SK-N-SH (cell line): ENCODE results near the gene WDR6. TPM values are rescaled to one million over a fixed set of nuclear protein-coding genes. Genes with fewer than 3 reads are reported as not detected.

Experiments used
- CTCF ChIA-PET: fragments of 300-600, 350-600 bp; formaldehyde crosslinking; extraction: SDS; loops from one replicate; lab custom pipeline; 2021; lab: Yijun Ruan, JAX
- POLR2A ChIA-PET: fragments of 350-600 bp; sonication (Branson Sonifier 250); formaldehyde crosslinking; extraction: SDS; loops from one replicate; lab custom pipeline; 2020; ENCODE audit warnings: antibody characterized with exemption, inconsistent platforms; lab: Yijun Ruan, JAX
- DNase-seq: peaks from one replicate; pipeline ENCODE4 v3.0.0; 2012
- H2AFZ ChIP-seq: fragments of 200-600 bp; sonication (generic); 2 replicates; pipeline ENCODE4 v1.8.1; 2016; ENCODE audit warnings: antibody characterized with exemption, mild to moderate bottlenecking, low read depth
- H3F3A ChIP-seq: fragments of 200-600 bp; sonication (generic); replicated peaks from 2 replicates; pipeline ENCODE3; 2016; ENCODE audit warnings: antibody characterized with exemption, mild to moderate bottlenecking; ENCODE audit not compliant: insufficient read depth
- H3K27ac ChIP-seq, 2 experiments: fragments of 200-500 bp in 1 of 2; fragments of 200-600 bp in 1 of 2; sonication (Bioruptor generic) in 1 of 2; sonication (generic), shearing (Covaris generic) in 1 of 2; 2 replicates each; pipeline versions ENCODE4 v1.5.1 to v1.6.1; 2014 to 2016; ENCODE audit warnings: low read depth in 2 of 2, inconsistent platforms in 1 of 2, low read length in 1 of 2, mild to moderate bottlenecking in 1 of 2, mixed read lengths in 1 of 2
- H3K27me3 ChIP-seq: fragments of 200-600 bp; sonication (generic), shearing (Covaris generic); 2 replicates; pipeline ENCODE4 v1.6.1; 2016; ENCODE audit warnings: mixed run types; ENCODE audit not compliant: insufficient read depth
- H3K36me3 ChIP-seq, 2 experiments: fragments of 200-500 bp in 1 of 2; fragments of 200-600 bp in 1 of 2; sonication (Bioruptor generic) in 1 of 2; sonication (generic) in 1 of 2; replicated peaks in 1 of 2; 2 replicates each; pipeline versions ENCODE3 to v1.5.1; 2014 to 2016; ENCODE audit warnings: low read length in 1 of 2, mild to moderate bottlenecking in 1 of 2; ENCODE audit not compliant: insufficient read depth in 2 of 2, control insufficient read depth in 1 of 2
- H3K4me1 ChIP-seq, 2 experiments: fragments of 200-500 bp in 1 of 2; fragments of 200-600 bp in 1 of 2; sonication (Bioruptor generic) in 1 of 2; sonication (generic), shearing (Covaris generic) in 1 of 2; 2 replicates each; pipeline versions ENCODE4 v1.5.1 to v1.6.1; 2014 to 2016; ENCODE audit warnings: low read depth in 1 of 2, low read length in 1 of 2, mixed run types in 1 of 2; ENCODE audit not compliant: insufficient read depth in 2 of 2, control insufficient read depth in 1 of 2
- H3K4me2 ChIP-seq: fragments of 200-600 bp; sonication (generic), shearing (Covaris generic); 2 replicates; pipeline ENCODE4 v1.6.1; 2017; ENCODE audit warnings: mixed run types
- H3K4me3 ChIP-seq, 2 experiments: fragments of 200-500 bp in 1 of 2; fragments of 200-600 bp in 1 of 2; sonication (Bioruptor generic) in 1 of 2; sonication (generic), shearing (Covaris generic) in 1 of 2; 2 replicates each; pipeline versions ENCODE4 v1.5.1 to v1.8.1; 2014 to 2016; ENCODE audit warnings: low read depth in 2 of 2, inconsistent platforms in 1 of 2, low read length in 1 of 2, mild to moderate bottlenecking in 1 of 2, mixed read lengths in 1 of 2, moderate library complexity in 1 of 2
- H3K79me2 ChIP-seq: fragments of 200-600 bp; sonication (generic); 2 replicates; pipeline ENCODE4 v1.8.1; 2017; ENCODE audit warnings: mild to moderate bottlenecking; ENCODE audit not compliant: insufficient read depth
- H3K9ac ChIP-seq: fragments of 200-600 bp; sonication (generic); 2 replicates; pipeline ENCODE4 v1.6.1; 2017; ENCODE audit warnings: mixed run types
- H3K9me2 ChIP-seq: fragments of 200-600 bp; sonication (generic); 2 replicates; pipeline ENCODE4 v1.6.1; 2017; ENCODE audit warnings: mixed run types
- H3K9me3 ChIP-seq: fragments of 200-600 bp; sonication (generic); 2 replicates; pipeline ENCODE4 v1.6.1; 2017; ENCODE audit warnings: mixed run types, mild to moderate bottlenecking, moderate library complexity
- H4K20me1 ChIP-seq: fragments of 200-600 bp; sonication (generic); 2 replicates; pipeline ENCODE4 v1.6.1; 2017; ENCODE audit warnings: mild to moderate bottlenecking, mixed run types; ENCODE audit not compliant: insufficient read depth
- CHD2 ChIP-seq: fragments of 150-350 bp; IDR thresholded peaks from 2 replicates; pipeline ENCODE4 v1.6.1; 2018; ENCODE audit warnings: low read length; ENCODE audit not compliant: partially characterized antibody
- ELF1 ChIP-seq: IDR thresholded peaks from 2 replicates; pipeline ENCODE4 v1.4.0; 2012
- EZH2phosphoT487 ChIP-seq: fragments of 200-600 bp; sonication (generic); IDR thresholded peaks from 2 replicates; pipeline ENCODE4 v1.6.1; 2017; ENCODE audit warnings: low read depth, mixed run types, mild to moderate bottlenecking, antibody characterized with exemption, moderate library complexity, borderline replicate concordance
- FOSL2 ChIP-seq: IDR thresholded peaks from 2 replicates; pipeline ENCODE4 v1.4.0; 2012; ENCODE audit warnings: low read depth, mild to moderate bottlenecking, moderate library complexity, borderline replicate concordance
- GABPA ChIP-seq: IDR thresholded peaks from 2 replicates; pipeline ENCODE4 v1.4.0; 2012; ENCODE audit warnings: low read depth, mild to moderate bottlenecking
- GATA2 ChIP-seq: sonication (generic); formaldehyde crosslinking; IDR thresholded peaks from 2 replicates; pipeline ENCODE4 v1.5.0; 2020; ENCODE audit warnings: mild to moderate bottlenecking, missing genetic modification reagents
- IRF3 ChIP-seq: fragments of 150-350 bp; IDR thresholded peaks from 2 replicates; pipeline ENCODE4 v1.6.1; 2016; ENCODE audit warnings: mild to moderate bottlenecking, low read depth, low read length
- MAX ChIP-seq: IDR thresholded peaks from 2 replicates; pipeline ENCODE4 v1.4.0; 2012; ENCODE audit warnings: low read depth
- NFIC ChIP-seq: IDR thresholded peaks from 2 replicates; pipeline ENCODE4 v1.4.0; 2012; ENCODE audit warnings: borderline replicate concordance
- RAD21 ChIP-seq: IDR thresholded peaks from 2 replicates; pipeline ENCODE4 v1.6.1; 2012; ENCODE audit warnings: mild to moderate bottlenecking, low read length
- RCOR1 ChIP-seq: fragments of 150-350 bp; IDR thresholded peaks from 2 replicates; pipeline ENCODE4 v1.6.1; 2017; ENCODE audit warnings: antibody characterized with exemption, low read length
- RFX5 ChIP-seq: IDR thresholded peaks from 2 replicates; pipeline ENCODE4 v1.6.1; 2012; ENCODE audit warnings: mild to moderate bottlenecking, improper control_type of control experiment, low read length
- SIN3A ChIP-seq: IDR thresholded peaks from 2 replicates; pipeline ENCODE4 v1.6.1; 2012; ENCODE audit warnings: low read depth, mild to moderate bottlenecking, low read length, moderate library complexity, borderline replicate concordance
- ZBTB33 ChIP-seq: IDR thresholded peaks from 2 replicates; pipeline ENCODE4 v1.4.0; 2012; ENCODE audit warnings: low read depth, borderline replicate concordance
- WGBS: methylation state at CpG from one replicate; pipeline ENCODE4 v1.1.6; 2017; ENCODE audit warnings: low lambda C conversion rate; 5-methylcytosine and 5-hydroxymethylcytosine counted together
- polyA plus RNA-seq, 3 experiments: library from polyadenylated mRNA; depleted of rRNA; stranded (reverse); fragments of >200 nt; gene quantifications; 2 replicates each; pipeline ENCODE4 v1.2.3, GENCODE V29; 2012
- TF ChIP-seq, protein P1 (sequence below): fragments of 200-600 bp; sonication (generic); IDR thresholded peaks from 2 replicates; pipeline ENCODE4 v1.6.1; 2017; ENCODE audit warnings: antibody characterized with exemption, mild to moderate bottlenecking, moderate library complexity

WDR6 gene
- polyA plus RNA-seq, 1 of the 3 experiments (the other 2 are of a cell fraction) = 230 TPM

DNA sequence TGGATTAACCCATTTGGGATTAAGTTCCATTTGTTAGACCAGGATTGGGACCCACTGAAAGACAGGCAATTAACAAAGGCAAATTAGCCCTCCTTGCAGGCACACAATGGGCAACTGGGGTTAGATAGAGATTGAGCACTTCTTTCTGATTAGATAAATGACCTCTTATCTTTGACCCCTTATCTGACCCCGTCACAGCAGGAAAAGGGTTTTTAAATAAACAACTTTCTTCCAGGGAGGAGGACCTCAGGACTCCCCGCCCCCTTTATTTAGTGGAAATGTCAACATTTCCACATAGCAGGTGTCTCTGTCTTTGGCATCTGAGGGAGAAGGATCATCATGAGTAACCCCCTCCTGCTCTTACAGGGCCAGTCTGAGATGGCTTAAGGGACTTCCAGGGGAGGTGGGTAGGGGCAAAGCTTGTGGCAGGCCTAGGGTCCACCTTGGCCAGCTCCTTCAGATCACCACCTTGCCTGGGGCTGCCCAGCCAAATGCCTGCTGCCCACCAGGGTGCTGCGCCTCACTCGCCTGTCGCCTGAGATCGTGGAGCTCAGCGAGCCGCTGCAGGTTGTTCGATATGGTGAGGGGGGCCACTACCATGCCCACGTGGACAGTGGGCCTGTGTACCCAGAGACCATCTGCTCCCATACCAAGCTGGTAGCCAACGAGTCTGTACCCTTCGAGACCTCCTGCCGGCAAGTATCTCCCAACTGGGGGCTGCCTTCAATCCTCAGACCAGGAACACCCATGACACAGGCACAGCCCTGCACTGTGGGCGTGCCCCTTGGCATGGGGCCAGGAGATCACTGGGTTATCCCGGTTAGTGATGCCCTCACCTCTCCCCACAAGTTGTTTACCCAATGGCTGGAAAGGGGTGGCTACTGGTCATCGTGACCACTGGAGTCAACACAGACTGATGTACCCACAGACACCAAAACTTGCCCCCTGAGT is 2.6 kb upstream of the WDR6 start:
- H3K9me2 ChIP-seq = no peaks in the 10 kb centered on the region
- DNase-seq = no peak
- no peak overlapping the region for H3K4me2 ChIP-seq
- H3K36me3 ChIP-seq = peaks cover 0 to 3% of the 10 kb centered on the region in 2 experiments
- WGBS = 87% methylated on average over 12 of the region's 16 CpGs
- no peak overlapping the region for H3K9ac ChIP-seq
- peaks cover 3% of the 10 kb centered on the region for H3F3A ChIP-seq
- peaks cover 0 to 24% of the 10 kb centered on the region in 2 experiments; a peak in 2 of 4 replicates for H3K4me1 ChIP-seq
- H3K27ac ChIP-seq = no peak overlapping the region
- no peak for TF ChIP-seq IRF3
- TF ChIP-seq GATA2 (CRISPR knock-in tag) = no peak
- TF ChIP-seq ZBTB33 = no peak
- no peak for TF ChIP-seq NFIC
- TF ChIP-seq EZH2phosphoT487 = no peak
- TF ChIP-seq GABPA = no peak
- no peak for TF ChIP-seq CHD2
- no peak for TF ChIP-seq RCOR1
- TF ChIP-seq FOSL2 = no peak
- TF ChIP-seq, protein P1, sequence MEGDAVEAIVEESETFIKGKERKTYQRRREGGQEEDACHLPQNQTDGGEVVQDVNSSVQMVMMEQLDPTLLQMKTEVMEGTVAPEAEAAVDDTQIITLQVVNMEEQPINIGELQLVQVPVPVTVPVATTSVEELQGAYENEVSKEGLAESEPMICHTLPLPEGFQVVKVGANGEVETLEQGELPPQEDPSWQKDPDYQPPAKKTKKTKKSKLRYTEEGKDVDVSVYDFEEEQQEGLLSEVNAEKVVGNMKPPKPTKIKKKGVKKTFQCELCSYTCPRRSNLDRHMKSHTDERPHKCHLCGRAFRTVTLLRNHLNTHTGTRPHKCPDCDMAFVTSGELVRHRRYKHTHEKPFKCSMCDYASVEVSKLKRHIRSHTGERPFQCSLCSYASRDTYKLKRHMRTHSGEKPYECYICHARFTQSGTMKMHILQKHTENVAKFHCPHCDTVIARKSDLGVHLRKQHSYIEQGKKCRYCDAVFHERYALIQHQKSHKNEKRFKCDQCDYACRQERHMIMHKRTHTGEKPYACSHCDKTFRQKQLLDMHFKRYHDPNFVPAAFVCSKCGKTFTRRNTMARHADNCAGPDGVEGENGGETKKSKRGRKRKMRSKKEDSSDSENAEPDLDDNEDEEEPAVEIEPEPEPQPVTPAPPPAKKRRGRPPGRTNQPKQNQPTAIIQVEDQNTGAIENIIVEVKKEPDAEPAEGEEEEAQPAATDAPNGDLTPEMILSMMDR = no peak
- no peak for TF ChIP-seq SIN3A
- no peak for TF ChIP-seq MAX
- no peak for TF ChIP-seq RAD21
- no peak for TF ChIP-seq ELF1
- TF ChIP-seq RFX5 = no peak
- TF ChIP-seq, all 33 proteins: peak for 0
- H3K79me2 ChIP-seq = peaks cover 32% of the 10 kb centered on the region
- CTCF ChIA-PET = interaction anchor here (1.0 to 1.8 kb wide), 2 partner anchors 9 to 10 kb away, joined by 5 read pairs; no protein-coding TSS in a partner anchor
- H3K4me3 ChIP-seq = no peak overlapping the region
- no peaks in the 10 kb centered on the region for H3K9me3 ChIP-seq
- H3K27me3 ChIP-seq = no peaks in the 10 kb centered on the region
- peaks cover 16% of the 10 kb centered on the region for H4K20me1 ChIP-seq
- POLR2A ChIA-PET = no interaction called here
- H2AFZ ChIP-seq = no peak overlapping the region
